HG03575 (cell line): ENCODE measurements around the gene TNS4.

Experiments
- ATAC-seq: cut with Tn5 transposase; IDR thresholded peaks from one replicate; pipeline ENCODE4 v1.9.1; 2021; ENCODE audit not compliant: unreplicated experiment, insufficient number of reproducible peaks, low FRiP score; ENCODE audit errors: extremely low read depth

TNS4 gene

GRCh38 chr17:40450175-40450574, 51.2 kb downstream of the TNS4 start:
- ATAC-seq: no peak

GRCh38 chr17:40448639-40449261, 52.7 kb downstream of the TNS4 start:
- ATAC-seq: no peak

GRCh38 chr17:40448213-40448638, 53.2 kb downstream of the TNS4 start:
- no peak for ATAC-seq

- ATAC-seq: no peak
Measured at GRCh38 chr17:40447806-40448205, 53.6 kb downstream of the TNS4 start.

- ATAC-seq: no peak
Measured at GRCh38 chr17:40447148-40447644, 54.2 kb downstream of the TNS4 start.

- ATAC-seq: no peak
Measured at GRCh38 chr17:40445751-40446468, 55.5 kb downstream of the TNS4 start.

GRCh38 chr17:40443988-40444899, 57.2 kb downstream of the TNS4 start:
- ATAC-seq: no peak

GRCh38 chr17:40443196-40443987, 58.0 kb downstream of the TNS4 start, which contains the start of gene IGFBP4:
Gene IGFBP4 (plus strand): TSS chr17:40443450. CDS start chr17:40443736, 286 bp downstream.
- ATAC-seq: no peak

- ATAC-seq: no peak
Measured at GRCh38 chr17:40442392-40443195, 58.8 kb downstream of the TNS4 start.

GRCh38 chr17:40440166-40440565, 61.3 kb downstream of the TNS4 start:
- ATAC-seq: no peak

- ATAC-seq: no peak
Measured at GRCh38 chr17:40437095-40437732, 64.2 kb downstream of the TNS4 start.

GRCh38 chr17:40436636-40437035, 64.8 kb downstream of the TNS4 start:
- ATAC-seq: no peak

- no peak for ATAC-seq
Measured at GRCh38 chr17:40433551-40434415, 67.6 kb downstream of the TNS4 start.

- no peak for ATAC-seq
Measured at GRCh38 chr17:40432864-40433528, 68.4 kb downstream of the TNS4 start.

- ATAC-seq: no peak
Measured at GRCh38 chr17:40431231-40431602, 70.2 kb downstream of the TNS4 start.
